Neural cell (in vitro differentiated cells): ENCODE data around the gene SNX33. TPM values are rescaled to one million over a fixed set of nuclear protein-coding genes. Genes with fewer than 3 reads are reported as not detected.

Experiments
- H2AFZ ChIP-seq: fragments of 200-600, 300-800 bp; sonication (generic), shearing (Covaris generic); 2 replicates; pipeline ENCODE4 v1.6.0; 2014; ENCODE audit warnings: low read depth, mild to moderate bottlenecking, antibody characterized with exemption, low read length, moderate library complexity
- H3F3A ChIP-seq: fragments of 200-600 bp; shearing (Covaris generic); 2 replicates; pipeline ENCODE4 v1.6.1; 2016; ENCODE audit warnings: mild to moderate bottlenecking, moderate library complexity, mixed read lengths, antibody characterized with exemption, low read length; ENCODE audit not compliant: insufficient read depth, poor library complexity, severe bottlenecking
- H3K27ac ChIP-seq: fragments of 200-600, 300-800 bp; sonication (generic), shearing (Covaris generic); 2 replicates; pipeline ENCODE4 v1.5.1; 2014; ENCODE audit warnings: mild to moderate bottlenecking, low read length, moderate library complexity
- H3K27me3 ChIP-seq: fragments of 300-800, 200-600 bp; sonication (generic), shearing (Covaris generic); 2 replicates; pipeline ENCODE4 v1.6.0; 2014; ENCODE audit warnings: mild to moderate bottlenecking, low read depth, low read length, moderate library complexity; ENCODE audit not compliant: insufficient read depth
- H3K36me3 ChIP-seq: fragments of 300-800, 200-600 bp; sonication (generic), shearing (Covaris generic); 2 replicates; pipeline ENCODE4 v1.5.1; 2014; ENCODE audit warnings: mild to moderate bottlenecking, antibody characterized with exemption, low read length, moderate library complexity; ENCODE audit not compliant: insufficient read depth
- H3K4me2 ChIP-seq: fragments of 300-800, 200-600 bp; sonication (generic), shearing (Covaris generic); 2 replicates; pipeline ENCODE4 v1.6.0; 2014; ENCODE audit warnings: mild to moderate bottlenecking, low read length
- H3K4me3 ChIP-seq: fragments of 300-800, 200-600 bp; sonication (generic), shearing (Covaris generic); 2 replicates; pipeline ENCODE4 v1.5.1; 2014; ENCODE audit warnings: mild to moderate bottlenecking, low read length, moderate library complexity
- H3K79me2 ChIP-seq: fragments of 200-600 bp; shearing (Covaris generic); replicated peaks from 2 replicates; pipeline ENCODE4 v1.6.0; 2014; ENCODE audit warnings: mild to moderate bottlenecking, low read length, moderate library complexity; ENCODE audit not compliant: insufficient read depth
- H3K9ac ChIP-seq: fragments of 300-800, 200-600 bp; sonication (generic), shearing (Covaris generic); 2 replicates; pipeline ENCODE4 v1.6.1; 2016; ENCODE audit warnings: mild to moderate bottlenecking, low read length, mixed read lengths
- H3K9me2 ChIP-seq: fragments of 200-600 bp; shearing (Covaris generic); 2 replicates; pipeline ENCODE4 v1.6.1; 2016; ENCODE audit warnings: mild to moderate bottlenecking, low read length, mixed read lengths; ENCODE audit not compliant: insufficient read depth
- H3K9me3 ChIP-seq: fragments of 200-600, 300-800 bp; sonication (generic), shearing (Covaris generic); 2 replicates; pipeline ENCODE4 v1.6.1; 2016; ENCODE audit warnings: mild to moderate bottlenecking, mixed run types, low read length, moderate library complexity, mixed read lengths
- H4K20me1 ChIP-seq: fragments of 200-600 bp; shearing (Covaris generic); 2 replicates; pipeline ENCODE4 v1.6.1; 2016; ENCODE audit warnings: mild to moderate bottlenecking, mixed run types; ENCODE audit not compliant: insufficient read depth
- EP300 ChIP-seq: fragments of 450-650 bp; conservative IDR thresholded peaks from 2 replicates; pipeline ENCODE4 v1.6.1; 2014; ENCODE audit warnings: antibody characterized with exemption, mild to moderate bottlenecking, moderate library complexity; ENCODE audit not compliant: poor library complexity, severe bottlenecking
- EZH2 ChIP-seq: fragments of 200-600, 300-800 bp; shearing (Covaris generic), sonication (generic); IDR thresholded peaks from 2 replicates; pipeline ENCODE4 v1.6.1; 2014; ENCODE audit warnings: antibody characterized with exemption, low read length, borderline replicate concordance, mild to moderate bottlenecking; ENCODE audit not compliant: insufficient read depth, poor library complexity, severe bottlenecking
- MXI1 ChIP-seq: fragments of 450-650 bp; conservative IDR thresholded peaks from 2 replicates; pipeline ENCODE4 v1.6.1; 2014; ENCODE audit warnings: antibody characterized with exemption, mild to moderate bottlenecking; ENCODE audit not compliant: poor library complexity, severe bottlenecking
- POLR2AphosphoS5 ChIP-seq: IDR thresholded peaks from 2 replicates; pipeline ENCODE4 v1.6.1; 2012
- RAD21 ChIP-seq: fragments of 450-650 bp; conservative IDR thresholded peaks from 2 replicates; pipeline ENCODE4 v1.6.1; 2014; ENCODE audit warnings: antibody characterized with exemption, mild to moderate bottlenecking, moderate library complexity
- REST ChIP-seq: IDR thresholded peaks from 2 replicates; pipeline ENCODE4 v1.6.1; 2012; ENCODE audit warnings: borderline replicate concordance
- SMC3 ChIP-seq: fragments of 450-650 bp; conservative IDR thresholded peaks from 2 replicates; pipeline ENCODE4 v1.6.1; 2014; ENCODE audit warnings: antibody characterized with exemption, mild to moderate bottlenecking, moderate library complexity; ENCODE audit not compliant: poor library complexity
- TAF1 ChIP-seq: IDR thresholded peaks from 2 replicates; pipeline ENCODE4 v1.6.1; 2012; ENCODE audit warnings: low read depth
- polyA plus RNA-seq: library from polyadenylated mRNA; depleted of rRNA; stranded (reverse); fragments of >200 nt; gene quantifications from 2 replicates; pipeline ENCODE4 v1.2.3, GENCODE V29; 2014
- TF ChIP-seq, protein P1 (sequence below): fragments of 450-650 bp; IDR thresholded peaks from 2 replicates; pipeline ENCODE4 v1.5.1; 2014; ENCODE audit warnings: antibody characterized with exemption, mild to moderate bottlenecking, moderate library complexity; ENCODE audit not compliant: poor library complexity, severe bottlenecking

SNX33 gene
- polyA plus RNA-seq, 1 donor from 2014 or later: 0.14 TPM

DNA sequence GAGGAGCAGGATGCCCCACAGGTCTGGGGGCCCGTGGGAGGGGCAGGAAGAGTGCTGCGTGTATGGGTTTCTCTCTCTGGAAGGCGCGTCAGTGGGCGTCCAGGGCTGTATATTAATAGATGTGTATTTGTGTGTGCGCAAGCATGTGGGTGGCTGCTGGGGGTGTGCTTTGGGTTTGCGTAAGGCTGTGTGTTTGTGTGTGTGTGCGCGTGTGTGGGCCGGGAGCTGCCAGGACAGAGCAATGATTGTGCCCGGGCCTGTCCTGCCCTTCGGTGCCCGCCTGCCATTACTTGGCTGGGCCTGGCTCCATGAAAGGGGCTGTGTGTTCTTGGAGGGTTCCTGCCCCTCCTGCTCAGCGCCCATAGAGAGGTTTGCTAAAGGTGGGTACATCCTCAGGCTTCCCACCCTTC is 48.6 kb downstream of the SNX33 start:
- no peak overlapping the region for H3K27ac ChIP-seq

GRCh38 chr15:75696854-75697259 is 49.1 kb downstream of the SNX33 start:
- Histone ChIP-seq H3K27ac (no peak overlapping the region), H3K9me3 (no peaks in the 10 kb centered on the region)

More for the DNA sequence above, 48.6 kb downstream of the SNX33 start:
- Histone ChIP-seq H3F3A (no peaks in the 10 kb centered on the region), H3K4me3 (no peak overlapping the region), H3K9me2 (no peaks in the 10 kb centered on the region), H4K20me1 (no peaks in the 10 kb centered on the region), H3K36me3 (no peaks in the 10 kb centered on the region), H3K79me2 (no peaks in the 10 kb centered on the region), H3K9me3 (no peaks in the 10 kb centered on the region), H2AFZ (no peak overlapping the region), H3K4me2 (no peak overlapping the region), H3K9ac (no peak overlapping the region), H3K27me3 (no peaks in the 10 kb centered on the region)
- TF ChIP-seq TAF1 (no peak), MXI1 (no peak), EP300 (no peak), EZH2 (no peak), REST (no peak)
- TF ChIP-seq, protein P1, sequence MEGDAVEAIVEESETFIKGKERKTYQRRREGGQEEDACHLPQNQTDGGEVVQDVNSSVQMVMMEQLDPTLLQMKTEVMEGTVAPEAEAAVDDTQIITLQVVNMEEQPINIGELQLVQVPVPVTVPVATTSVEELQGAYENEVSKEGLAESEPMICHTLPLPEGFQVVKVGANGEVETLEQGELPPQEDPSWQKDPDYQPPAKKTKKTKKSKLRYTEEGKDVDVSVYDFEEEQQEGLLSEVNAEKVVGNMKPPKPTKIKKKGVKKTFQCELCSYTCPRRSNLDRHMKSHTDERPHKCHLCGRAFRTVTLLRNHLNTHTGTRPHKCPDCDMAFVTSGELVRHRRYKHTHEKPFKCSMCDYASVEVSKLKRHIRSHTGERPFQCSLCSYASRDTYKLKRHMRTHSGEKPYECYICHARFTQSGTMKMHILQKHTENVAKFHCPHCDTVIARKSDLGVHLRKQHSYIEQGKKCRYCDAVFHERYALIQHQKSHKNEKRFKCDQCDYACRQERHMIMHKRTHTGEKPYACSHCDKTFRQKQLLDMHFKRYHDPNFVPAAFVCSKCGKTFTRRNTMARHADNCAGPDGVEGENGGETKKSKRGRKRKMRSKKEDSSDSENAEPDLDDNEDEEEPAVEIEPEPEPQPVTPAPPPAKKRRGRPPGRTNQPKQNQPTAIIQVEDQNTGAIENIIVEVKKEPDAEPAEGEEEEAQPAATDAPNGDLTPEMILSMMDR: no peak

More at GRCh38 chr15:75696854-75697259, 49.1 kb downstream of the SNX33 start:
- no peaks in the 10 kb centered on the region for H3F3A ChIP-seq
- H2AFZ ChIP-seq: no peak overlapping the region
- H3K4me2 ChIP-seq: no peak overlapping the region
- TF ChIP-seq TAF1: no peak
- TF ChIP-seq MXI1: no peak
- no peak for TF ChIP-seq SMC3
- no peak for TF ChIP-seq POLR2AphosphoS5
- no peak for TF ChIP-seq EZH2
- TF ChIP-seq, protein P1: no peak
- TF ChIP-seq RAD21: no peak
- TF ChIP-seq REST: no peak
- H3K36me3 ChIP-seq: no peaks in the 10 kb centered on the region
- no peaks in the 10 kb centered on the region for H4K20me1 ChIP-seq
- no peak overlapping the region for H3K4me3 ChIP-seq
- H3K79me2 ChIP-seq: no peaks in the 10 kb centered on the region
- H3K27me3 ChIP-seq: no peaks in the 10 kb centered on the region
- no peaks in the 10 kb centered on the region for H3K9me2 ChIP-seq
- H3K9ac ChIP-seq: no peak overlapping the region
